Activated gamma-delta T cell (primary cell): Measurements from ENCODE around the gene SPOCK1.

Experiments
- DNase-seq: peaks from one replicate; lab custom pipeline; 2025; lab: John Stamatoyannopoulos, UW

SPOCK1 gene

DNA sequence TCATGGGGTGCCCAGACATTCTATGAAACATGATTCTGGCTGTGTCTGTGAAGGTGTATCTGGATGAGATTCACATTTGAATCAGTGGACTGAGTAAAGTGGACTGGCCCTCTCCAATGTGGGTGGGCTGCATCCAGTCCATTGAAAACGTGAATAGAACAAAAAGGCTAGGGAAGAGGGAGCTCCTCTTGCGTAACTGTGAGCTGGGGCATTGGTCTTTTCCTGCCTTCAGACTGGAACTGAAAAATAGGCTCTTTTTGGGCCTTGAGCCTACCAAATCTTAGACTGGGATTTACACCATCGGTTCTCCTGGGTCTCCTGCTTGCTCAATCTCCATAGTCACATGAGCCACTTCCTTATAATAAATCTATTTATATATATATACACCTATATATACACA is 170.1 kb downstream of the SPOCK1 start:
- no peak for DNase-seq

DNA sequence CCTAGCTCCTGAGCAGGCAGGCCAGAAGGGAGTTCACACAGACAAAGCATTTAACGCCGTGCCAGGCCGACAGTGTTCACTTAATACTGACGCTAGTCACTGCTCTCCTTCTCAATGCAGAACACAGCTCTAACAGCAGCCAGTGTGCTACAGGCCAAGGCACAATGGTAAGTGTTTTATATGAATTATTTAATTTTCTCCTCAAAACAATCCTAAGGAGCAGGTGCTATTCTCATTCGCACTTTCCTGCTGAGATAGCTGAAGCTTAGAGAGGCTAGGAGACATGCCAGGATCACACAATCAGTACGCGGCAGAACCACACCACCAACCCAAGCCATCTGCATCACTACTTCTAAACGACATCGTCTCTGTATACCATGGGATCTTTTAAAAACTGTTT is 170.7 kb downstream of the SPOCK1 start:
- no peak for DNase-seq

DNA sequence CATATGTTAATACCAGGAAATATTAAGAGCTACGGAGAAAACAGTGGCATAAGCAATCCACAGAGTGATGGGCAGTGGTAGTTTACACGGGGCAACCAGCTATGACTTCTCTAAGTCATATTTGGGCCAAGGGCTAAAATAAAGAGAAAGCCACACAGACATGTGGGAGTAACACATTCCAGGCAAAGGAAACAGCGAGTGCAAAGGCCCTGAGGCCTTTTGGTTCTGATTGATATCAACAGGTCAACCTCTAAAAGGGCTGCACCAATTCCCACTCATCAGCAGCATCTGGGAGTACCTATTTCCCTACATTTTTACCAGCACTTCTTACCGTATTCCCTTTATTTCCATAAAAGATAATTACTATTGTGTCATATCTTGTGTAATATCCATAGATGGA is 173.4 kb downstream of the SPOCK1 start:
- DNase-seq, result no peak

DNA sequence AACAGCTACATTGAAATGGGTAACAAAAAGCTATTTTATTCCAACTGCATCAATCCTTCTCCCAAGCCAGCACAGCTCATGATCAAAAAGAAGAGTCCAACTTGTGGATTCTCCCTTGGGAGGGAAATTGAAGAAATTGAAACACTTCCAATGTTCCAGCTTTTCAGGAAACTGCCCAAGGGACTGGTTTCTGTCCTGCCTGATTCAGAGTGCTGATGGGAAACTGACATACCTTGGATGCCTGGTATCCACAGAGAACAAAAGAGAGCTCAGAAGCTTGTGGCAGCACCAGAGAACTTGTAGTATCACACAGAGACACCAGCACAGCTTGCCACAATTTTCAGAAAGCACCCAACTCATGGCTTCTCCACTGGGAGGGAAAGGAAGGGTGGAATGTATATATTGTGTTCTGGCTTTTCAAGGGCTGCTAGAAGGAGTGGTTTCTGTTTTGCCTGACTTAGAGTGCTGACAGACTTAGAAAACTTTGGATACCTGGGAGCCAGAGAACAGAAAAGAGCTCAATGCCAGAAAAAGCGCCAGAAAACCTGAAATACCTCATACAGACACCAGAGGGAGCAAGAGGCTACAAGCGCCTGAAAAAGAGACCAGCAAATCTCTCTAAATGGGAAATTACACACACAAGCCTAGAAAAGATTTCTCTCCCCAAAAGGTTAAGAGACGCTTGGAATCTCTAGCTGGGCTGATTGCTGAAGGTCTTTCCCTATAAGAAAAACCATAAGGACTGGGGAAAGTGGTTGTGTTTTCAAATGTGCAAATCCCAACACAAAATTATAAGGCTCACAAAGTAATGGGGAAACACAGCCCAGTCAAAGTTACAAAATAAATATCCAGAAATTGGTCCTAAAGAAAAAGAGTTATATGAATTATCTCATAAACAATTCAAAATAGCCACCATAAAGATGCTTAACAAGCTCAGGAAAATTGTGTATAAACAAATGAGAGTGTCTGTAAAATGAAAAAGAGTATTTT is 178.8 kb downstream of the SPOCK1 start:
- no peak for DNase-seq

DNA sequence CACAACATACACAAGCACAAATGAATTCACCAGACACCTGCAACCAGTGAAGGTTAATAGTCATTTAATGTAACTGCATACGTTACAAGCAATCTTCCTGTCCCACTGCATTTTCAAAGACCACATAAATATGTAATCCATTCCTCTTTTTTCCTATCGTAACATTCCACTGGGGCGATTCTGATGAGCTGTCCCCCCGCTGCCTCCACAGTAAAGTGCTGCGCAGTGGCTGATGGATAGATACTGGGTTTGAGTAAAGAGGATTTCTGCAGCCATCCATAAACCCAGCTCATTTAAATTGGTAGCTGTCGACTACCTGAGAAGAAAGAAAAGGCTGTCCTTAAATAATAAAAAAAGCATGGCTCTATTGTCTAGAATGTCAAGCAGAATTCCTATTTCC is 181.1 kb downstream of the SPOCK1 start:
- DNase-seq, result no peak

DNA sequence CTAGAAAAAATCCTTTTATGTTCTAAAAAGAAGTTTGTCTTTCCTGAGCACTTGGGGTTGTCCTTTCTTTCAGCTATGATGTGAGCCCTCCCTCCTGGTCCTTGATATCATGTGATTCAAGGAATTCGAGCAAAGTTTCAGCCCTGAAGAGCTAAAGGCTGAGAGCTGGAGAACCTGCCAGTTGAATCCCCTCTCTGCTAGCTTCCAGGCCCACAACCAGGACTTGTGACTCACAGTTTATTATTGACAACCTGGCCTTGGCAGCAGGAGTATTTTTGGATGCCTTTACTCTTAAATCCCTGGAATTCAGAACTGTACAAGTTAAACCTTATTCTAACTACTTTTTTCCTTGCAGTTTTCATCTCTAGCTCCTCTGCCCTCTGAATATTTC is 182.8 kb downstream of the SPOCK1 start:
- no peak for DNase-seq

DNA sequence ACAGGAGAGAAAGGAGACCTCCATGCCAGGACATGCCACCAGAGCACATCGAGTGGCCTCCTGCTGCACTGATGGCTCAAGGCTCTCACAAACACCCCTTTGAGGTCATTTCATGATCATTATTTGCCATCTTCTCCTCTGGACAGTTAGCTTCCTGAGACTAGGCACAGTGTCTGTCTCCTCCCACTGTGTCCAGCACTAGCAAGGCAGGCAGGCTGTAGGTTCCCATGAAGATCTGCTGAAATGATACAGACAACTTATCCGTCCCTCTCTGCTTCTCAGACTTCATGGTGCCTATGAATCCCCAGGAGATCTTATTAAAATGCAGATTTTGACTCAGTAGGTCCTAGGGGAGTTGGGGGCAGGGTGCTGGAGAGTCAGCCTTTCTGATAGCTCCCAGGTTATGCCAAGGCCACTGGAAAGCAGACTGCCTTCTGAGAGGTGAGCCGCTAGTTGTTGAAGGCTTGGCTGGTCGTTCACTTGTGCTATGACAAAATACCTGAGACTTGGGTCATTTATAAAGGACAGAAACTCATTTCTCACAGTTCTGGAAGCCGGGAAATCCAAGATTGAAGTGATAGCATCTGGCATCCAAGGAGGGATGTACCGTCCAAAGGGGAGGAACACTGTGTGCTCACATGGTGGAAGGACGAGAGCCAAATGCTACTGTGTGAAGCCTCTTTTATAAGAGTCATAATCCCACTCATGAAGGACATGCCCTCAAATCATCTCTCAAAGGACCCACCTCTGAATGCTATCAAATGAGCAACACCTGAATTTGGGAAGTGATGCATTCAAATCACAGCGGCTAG is 183.4 kb downstream of the SPOCK1 start:
- DNase-seq, result no peak

DNA sequence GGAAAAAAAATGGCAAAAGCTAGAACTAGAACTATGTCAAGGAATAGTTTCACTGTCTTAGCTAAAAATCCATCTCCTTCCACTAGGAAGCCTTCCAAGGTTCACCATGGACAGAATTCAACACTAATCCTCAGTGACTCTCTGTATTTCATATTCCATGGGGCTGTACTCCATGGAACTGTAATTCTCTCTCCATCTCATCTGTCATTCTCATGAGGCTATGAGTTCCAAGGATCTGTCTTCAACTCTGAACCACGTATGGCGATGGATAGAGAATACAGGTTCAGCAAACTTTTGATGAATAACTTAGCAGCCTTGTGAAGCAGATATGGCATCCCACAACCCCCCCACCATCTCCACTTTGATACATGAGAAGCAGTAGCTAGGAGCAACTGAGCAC is 184.0 kb downstream of the SPOCK1 start:
- no peak for DNase-seq

DNA sequence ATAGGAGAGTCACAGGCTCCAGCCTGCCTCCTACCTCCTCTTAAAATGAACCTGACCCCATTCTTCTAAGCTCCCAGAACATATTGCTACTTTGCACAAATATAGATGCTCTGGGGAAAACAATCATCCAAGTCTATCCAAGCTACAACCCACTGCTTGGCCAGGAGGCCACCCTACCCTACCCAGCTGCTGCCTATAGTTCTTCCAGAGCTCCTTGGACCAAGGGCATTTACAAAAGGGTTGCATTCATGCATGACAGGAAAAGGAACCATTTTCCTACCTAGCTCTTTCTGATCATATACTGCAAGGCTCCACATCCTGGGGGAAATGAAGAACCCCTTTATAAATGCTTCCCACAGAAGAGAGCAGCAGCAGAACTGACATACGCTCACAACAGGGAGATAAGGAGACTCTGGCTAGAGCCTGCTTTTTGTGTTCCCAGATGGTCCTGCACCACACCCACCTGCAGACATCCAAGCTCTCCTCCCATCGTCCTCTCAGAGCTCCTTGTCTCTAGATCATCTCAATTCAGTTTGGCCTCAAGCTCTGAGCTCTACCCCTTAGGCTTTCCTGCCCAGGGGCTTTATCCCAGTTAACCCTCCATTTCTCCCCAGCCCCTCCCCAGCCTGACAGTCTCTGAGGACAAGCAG is 185.5 kb downstream of the SPOCK1 start:
- DNase-seq, result no peak

DNA sequence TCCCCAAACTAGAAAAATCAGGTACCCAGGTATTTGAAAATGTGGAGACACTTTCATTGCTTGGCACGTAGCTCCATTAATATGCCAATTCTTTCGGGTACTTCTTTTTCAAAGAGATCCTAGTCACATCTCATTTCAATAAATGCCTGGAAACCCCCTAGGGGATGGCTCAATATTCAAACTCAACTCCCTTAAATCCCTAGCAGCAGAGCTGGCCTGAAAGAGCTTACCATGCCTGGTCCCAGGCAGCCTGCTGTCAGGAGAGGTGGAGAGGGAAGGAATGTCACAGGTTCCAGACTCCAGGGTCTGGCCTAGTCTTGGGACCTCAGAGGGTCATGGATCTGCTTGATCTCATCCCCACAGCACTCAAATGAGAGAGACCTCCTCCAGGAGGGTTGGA is 187.1 kb downstream of the SPOCK1 start:
- DNase-seq, result no peak

DNA sequence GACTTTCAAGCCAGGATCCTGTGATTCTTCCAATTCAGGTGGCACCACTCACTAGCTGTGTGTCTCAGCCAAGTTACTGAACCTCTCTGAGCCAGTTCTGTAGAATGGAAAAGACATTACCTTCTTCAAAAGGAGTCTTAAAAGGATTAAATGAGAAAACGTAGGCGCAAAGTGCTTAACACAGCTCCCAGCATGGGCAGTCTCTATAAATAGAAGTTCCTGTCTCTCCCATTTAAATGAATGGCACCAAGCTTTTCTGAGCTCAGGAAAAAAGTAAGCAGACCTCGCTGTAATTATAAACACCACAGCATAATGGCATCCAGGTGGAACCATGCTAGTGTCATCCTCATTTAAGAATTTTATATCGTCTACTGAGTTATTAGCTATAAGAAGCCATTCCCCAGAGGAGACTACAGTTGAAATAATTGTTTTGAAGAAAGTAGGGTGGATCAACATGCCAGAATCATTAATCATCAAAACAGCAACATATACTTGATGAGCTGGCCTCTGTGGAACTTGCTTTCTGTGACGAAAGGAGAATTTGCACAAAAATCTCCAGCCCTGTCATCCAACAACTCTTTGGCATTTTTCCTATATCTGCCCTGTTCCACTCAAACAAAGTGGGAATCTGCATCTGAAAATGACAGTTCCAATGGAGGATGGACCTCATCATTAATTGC is 188.9 kb downstream of the SPOCK1 start:
- DNase-seq, result no peak

DNA sequence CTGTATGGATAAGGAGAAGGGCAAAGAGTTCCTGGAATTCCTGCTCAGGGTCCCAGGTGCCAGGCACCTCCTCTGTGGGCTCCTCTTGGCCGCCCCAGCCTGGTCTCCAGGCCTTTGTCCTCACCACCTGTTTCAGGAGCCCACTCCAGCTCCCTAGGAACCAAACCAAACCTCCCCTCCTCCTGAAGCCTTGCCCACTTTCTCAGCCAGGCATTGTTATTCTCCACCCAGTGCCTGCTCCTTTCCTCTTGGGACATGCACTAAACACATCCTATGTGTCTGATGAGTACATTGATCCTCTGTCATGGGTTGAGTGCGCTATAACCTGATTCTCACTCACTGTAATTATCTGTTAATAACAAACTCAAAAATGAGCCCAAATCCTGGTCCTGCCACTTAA is 189.8 kb downstream of the SPOCK1 start:
- DNase-seq, result no peak

DNA sequence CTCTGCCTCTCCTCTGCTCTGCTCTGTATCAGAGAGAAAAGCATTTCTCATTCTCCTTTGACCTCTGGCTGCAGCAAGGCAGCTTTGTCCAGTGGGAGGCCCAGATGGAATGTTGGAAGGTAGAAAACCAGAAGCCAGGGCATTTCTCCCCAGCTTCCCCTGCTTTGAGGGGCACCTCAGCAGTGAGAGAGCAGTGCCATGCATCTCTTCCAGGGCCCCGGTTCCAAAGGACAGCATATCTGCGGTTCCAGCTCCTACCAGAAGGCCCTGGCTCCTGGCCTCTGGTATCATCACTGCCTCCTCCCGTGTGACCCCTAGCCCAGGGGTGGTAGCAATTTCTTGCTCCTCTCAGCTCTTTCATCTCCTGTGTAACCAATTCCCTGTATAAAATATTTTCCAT is 190.8 kb downstream of the SPOCK1 start:
- no peak for DNase-seq

DNA sequence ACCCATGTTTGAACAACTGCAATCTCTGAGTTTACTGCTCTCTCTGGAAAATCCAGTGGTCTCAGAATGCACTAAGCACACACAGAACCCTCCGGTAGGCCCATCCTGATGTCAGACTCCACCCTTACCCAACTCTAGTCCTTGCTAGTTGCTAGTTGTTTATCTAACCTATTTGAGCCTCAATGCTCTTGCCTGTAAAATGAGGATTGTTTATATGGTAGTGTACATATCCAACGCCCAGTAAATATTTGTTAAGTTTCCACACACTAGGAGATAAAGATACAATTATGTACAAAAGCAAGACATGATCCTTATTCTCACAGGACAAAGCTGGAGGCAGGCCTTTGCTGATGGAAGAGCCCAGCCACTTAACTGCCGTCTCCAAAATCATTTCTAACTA is 192.2 kb downstream of the SPOCK1 start:
- DNase-seq, result no peak

DNA sequence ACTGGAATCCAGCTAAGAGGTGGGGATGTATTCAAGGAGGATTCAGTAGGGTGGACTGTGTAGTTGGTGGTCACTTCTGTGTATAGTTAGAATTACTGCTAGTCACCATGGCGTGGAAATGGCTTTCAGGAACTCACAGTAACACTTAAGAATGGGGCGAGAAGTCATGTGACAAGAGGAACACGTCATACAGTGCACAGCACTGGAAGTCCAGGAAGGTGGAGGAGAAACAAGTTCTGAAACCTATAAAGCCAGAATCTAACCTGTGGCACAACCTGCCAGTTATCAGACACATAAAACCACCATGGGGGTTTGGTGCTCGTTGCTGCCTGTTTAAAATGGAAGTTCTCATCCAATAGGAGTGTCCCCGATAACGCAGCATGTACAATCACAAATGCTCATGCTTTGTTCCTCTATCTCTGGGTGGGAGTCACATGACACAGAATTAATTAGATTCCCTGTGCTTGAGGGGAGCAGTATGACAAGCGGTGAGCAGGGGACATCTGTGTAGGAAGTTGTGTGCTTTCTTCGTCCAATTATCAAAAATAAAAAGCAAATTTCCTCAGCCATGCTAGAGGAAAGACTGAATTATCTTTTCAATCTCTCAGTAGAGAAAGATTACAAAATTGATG is 193.0 kb downstream of the SPOCK1 start:
- DNase-seq, result no peak

DNA sequence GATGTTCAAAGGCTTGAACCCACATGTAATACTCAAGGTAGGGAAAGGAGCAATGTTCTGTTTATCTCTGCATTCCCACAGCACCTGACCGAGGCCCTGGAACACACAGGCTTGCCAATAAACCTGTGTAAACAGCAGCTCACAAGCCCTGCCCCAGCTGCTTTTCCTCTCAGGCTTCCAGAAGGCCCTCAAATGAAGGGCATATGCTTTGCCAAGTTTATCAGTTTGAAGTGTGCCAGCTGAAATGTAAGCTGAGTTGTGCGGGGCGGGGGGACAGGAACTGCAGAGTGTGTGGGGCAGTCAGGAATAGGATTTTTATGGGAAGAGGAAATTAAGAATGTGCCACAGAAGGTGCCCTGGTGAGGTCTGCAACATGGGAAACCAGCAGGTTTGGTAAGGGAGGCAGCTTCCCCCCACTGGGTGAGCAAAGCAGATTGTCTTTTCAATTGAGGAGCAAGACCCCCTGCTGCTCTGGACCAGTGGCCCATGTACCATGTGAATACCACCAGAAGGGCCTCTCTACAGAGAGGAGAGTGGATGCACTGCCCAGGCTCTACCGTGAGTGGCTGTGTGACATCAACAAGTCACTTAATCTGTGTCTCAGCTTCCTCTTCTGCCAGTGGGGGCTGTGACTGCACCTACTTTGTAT is 194.8 kb downstream of the SPOCK1 start:
- no peak for DNase-seq

DNA sequence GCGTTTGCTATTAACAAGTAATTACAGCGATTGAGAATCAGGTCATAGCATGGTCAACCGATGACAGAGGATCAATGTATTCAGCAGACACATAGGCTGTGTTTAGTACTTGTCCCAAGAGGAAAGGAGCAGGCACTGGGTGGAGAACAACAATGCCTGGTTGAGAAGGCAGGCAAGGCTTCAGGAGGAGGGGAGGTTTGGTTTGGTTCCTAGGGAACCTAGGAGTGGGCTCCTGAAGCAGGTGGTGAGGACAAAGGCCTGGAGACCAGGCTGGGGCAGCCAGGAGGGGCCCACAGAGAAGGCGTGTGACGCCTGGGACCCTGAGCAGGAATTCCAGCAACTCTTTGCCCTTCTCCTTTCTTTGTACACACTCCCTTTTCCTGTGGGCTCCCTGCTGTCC is 195.6 kb downstream of the SPOCK1 start:
- DNase-seq, result no peak

DNA sequence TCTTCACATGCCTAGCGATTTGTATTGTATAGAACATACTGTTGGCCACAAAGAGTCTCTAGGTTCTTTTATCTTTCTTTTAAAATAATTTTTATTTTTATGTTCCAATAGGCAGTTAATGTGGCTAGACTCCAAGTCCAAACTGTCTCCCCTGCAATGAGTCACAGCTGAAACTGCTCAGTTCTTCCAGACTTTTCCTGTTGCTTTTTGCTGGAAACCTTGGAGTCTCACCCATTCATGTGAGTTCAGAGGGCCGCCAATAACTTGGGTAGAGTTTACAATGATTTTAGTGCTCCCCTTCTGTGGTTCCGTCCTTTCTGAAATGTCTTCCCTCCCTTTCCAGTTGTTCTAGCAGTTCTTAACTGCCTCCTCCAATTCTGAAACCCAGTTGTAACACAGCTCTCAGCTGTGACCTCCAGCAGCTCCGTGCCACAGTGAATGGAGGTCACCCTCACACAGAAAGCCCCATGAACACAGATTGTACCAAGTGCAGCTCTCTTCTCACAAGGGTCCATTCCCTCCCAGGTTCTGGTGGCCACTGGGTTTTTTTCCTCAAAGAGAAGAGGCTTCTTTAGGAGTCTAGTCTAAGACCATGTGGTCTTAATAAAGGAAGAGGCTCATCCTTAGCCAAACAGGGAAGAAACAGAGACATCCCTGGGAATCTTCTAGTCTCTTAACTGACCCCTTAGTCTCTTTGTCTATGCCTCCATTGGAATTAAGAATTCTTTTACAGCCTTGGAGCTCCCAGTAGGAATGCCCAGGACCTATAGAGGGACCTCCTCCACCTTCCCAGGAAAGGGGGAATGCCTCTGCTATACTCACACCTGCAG is 198.5 kb downstream of the SPOCK1 start:
- no peak for DNase-seq

DNA sequence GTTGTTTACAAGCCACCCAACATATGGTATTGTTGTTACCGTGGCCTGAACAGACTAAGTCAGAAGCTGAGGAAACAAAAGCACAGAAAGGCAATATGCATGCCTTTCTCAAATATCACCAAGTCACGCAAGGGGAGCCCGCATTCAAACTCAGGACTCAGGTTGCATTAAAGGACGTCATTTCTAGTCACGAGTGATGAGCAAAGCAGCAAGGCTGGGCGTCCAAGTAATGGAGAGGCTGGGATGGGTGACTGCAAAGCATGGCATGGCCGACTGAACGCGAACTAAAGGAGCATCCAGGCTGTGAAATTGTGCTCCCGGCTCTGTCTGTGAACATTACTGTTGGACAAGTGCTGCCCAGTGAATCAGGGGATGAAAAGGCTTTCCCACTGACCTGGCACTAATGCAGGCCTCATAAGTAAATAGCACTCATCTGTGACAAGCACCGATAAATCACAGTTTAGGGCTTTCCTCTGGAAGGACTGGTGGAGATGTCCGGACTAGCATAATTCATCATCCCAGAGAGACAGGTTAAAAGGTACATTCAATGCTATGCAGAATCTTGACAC is 202.8 kb downstream of the SPOCK1 start:
- no peak for DNase-seq

DNA sequence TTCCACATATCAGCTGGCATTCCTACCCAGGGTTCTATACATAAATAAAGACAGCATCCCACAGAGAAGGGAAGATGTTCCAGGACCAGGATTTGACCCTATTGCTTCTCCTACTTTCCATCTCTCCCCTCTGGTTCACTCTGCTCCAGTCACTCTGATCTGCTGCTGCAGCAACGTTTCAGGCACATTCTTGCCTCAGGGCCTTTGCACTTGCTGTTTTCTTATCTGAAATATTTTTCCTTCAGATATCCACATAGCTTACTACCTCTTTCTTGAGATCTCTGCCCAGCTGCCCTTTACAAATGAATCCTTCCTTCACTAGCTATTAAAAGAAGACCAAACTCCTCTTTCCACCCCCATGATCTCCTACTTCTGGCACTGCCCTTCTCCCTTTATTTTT is 204.5 kb downstream of the SPOCK1 start:
- no peak for DNase-seq
